ENCODE data around the gene IGLON5. TPM values are rescaled to one million over a fixed set of nuclear protein-coding genes. Genes with fewer than 3 reads are reported as not detected.

IGLON5 gene
- polyA plus RNA-seq, 1 experiment: not detected

GRCh38 chr19:51321799-51322198 is 10.4 kb downstream of the IGLON5 start:
- H3K4me3 ChIP-seq (ENCODE audit: low read depth, low read length): no peak overlapping the region
- H3K9me3 ChIP-seq (ENCODE audit: control insufficient read depth, insufficient read depth, low read length): no peaks in the 10 kb centered on the region; the same call in 1 of the 2 replicates
- POLR2A ChIA-PET: no interaction called here
- no peak overlapping the region for H3K27ac ChIP-seq (ENCODE audit: low read depth, low read length)
- CTCF ChIA-PET: no interaction called here
- peaks cover 4% of the 10 kb centered on the region for H3K27me3 ChIP-seq (ENCODE audit: control insufficient read depth, insufficient read depth, low read length)
- TF ChIP-seq CTCF (IDR thresholded peaks at IDR 0.05; ENCODE audit: low read depth, low read length): no peak
- DNase-seq (ENCODE audit: low read depth, low spot score): no peak

GRCh38 chr19:51323481-51324166 is 12.2 kb downstream of the IGLON5 start:
- Histone ChIP-seq H3K27me3 (ENCODE audit: control insufficient read depth, insufficient read depth, low read length) (peaks cover 13% of the 10 kb centered on the region), H3K4me3 (ENCODE audit: low read depth, low read length) (no peak overlapping the region), H3K9me3 (ENCODE audit: control insufficient read depth, insufficient read depth, low read length) (peaks cover 2% of the 10 kb centered on the region; the same call in 1 of the 2 replicates), H3K27ac (ENCODE audit: low read depth, low read length) (no peak overlapping the region)
- CTCF ChIA-PET: no interaction called here
- POLR2A ChIA-PET: no interaction called here
- TF ChIP-seq CTCF (IDR thresholded peaks at IDR 0.05; ENCODE audit: low read depth, low read length): no peak
- DNase-seq (ENCODE audit: low read depth, low spot score): no peak

GRCh38 chr19:51324167-51324481 is 12.7 kb downstream of the IGLON5 start:
- Histone ChIP-seq H3K9me3 (ENCODE audit: control insufficient read depth, insufficient read depth, low read length) (peaks cover 3% of the 10 kb centered on the region; the same call in 1 of the 2 replicates), H3K27ac (ENCODE audit: low read depth, low read length) (no peak overlapping the region), H3K4me3 (ENCODE audit: low read depth, low read length) (no peak overlapping the region), H3K27me3 (ENCODE audit: control insufficient read depth, insufficient read depth, low read length) (peaks cover 10% of the 10 kb centered on the region)
- CTCF ChIA-PET: no interaction called here
- POLR2A ChIA-PET: no interaction called here
- no peak for DNase-seq (ENCODE audit: low read depth, low spot score)
- no peak for TF ChIP-seq CTCF (IDR thresholded peaks at IDR 0.05; ENCODE audit: low read depth, low read length)

GRCh38 chr19:51325161-51325976 is 13.9 kb downstream of the IGLON5 start:
- TF ChIP-seq CTCF (IDR thresholded peaks at IDR 0.05; ENCODE audit: low read depth, low read length): no peak
- no peak for DNase-seq (ENCODE audit: low read depth, low spot score)
- POLR2A ChIA-PET: no interaction called here
- CTCF ChIA-PET: no interaction called here
- H3K27ac ChIP-seq (ENCODE audit: low read depth, low read length): no peak overlapping the region
- H3K4me3 ChIP-seq (ENCODE audit: low read depth, low read length): no peak overlapping the region
- peaks cover 10% of the 10 kb centered on the region for H3K27me3 ChIP-seq (ENCODE audit: control insufficient read depth, insufficient read depth, low read length)
- peaks cover 3% of the 10 kb centered on the region; the same call in 1 of the 2 replicates for H3K9me3 ChIP-seq (ENCODE audit: control insufficient read depth, insufficient read depth, low read length)
